ENCODE results near the gene ADGRF4. TPM values are rescaled to one million over a fixed set of nuclear protein-coding genes. Genes with fewer than 3 reads are reported as not detected.

The ADGRF4 gene
- total and polyA plus RNA-seq, 2 donors (not counting 3 experiments of a cell fraction or from before 2014, with no cell fraction given) = not detected

DNA sequence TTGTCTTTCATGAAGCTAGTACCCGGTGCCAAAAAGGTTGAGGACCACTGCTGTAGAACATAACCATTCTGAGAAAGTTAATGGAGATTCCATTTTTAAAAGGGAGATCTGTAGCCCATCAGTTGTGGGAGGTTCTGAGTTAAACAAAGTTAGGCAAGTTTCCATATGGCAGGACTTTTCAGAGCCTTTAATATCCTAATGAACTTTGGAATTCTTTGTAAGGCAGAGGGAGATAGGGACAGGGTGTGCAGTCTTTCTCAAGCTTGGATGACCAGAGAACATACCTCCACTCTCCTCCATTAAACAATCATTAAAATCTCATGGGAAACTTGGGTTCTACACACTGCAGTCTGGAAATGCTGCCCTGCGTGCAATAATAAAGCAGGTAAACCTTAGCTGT lies 14.8 kb downstream of the ADGRF4 start:
- no peaks in the 10 kb centered on the region for H3K9me1 ChIP-seq (replicated peaks; ENCODE audit: control insufficient read depth, extremely low read depth, insufficient read depth, low read length)
- no TSS peak for BruUV-seq (replicated peaks)
- H4K20me1 ChIP-seq (replicated peaks; ENCODE audit: control insufficient read depth, extremely low read depth, insufficient read depth, low read length) = no peaks in the 10 kb centered on the region
- no peak overlapping the region for H3K27ac ChIP-seq (ENCODE audit: insufficient read depth, low read depth, low read length)
- TF ChIP-seq JUN (IDR thresholded peaks at IDR 0.05; ENCODE audit: borderline replicate concordance, insufficient read depth, insufficient read length, low read depth) = no peak
- H3K9ac ChIP-seq (replicated peaks; ENCODE audit: extremely low read depth, insufficient read depth, low read length) = no peak overlapping the region
- intact Hi-C loops (cut with micrococcal nuclease) (no loop called here), dilution Hi-C loops (cut with MboI; ENCODE audit: extremely low pct_ligation_motif_present, low sequenced_read_pairs) (no loop called here)
- H3K79me2 ChIP-seq (ENCODE audit: control insufficient read depth, insufficient read depth, low read length) = no peaks in the 10 kb centered on the region
- FAIRE-seq = no peak
- no peaks in the 10 kb centered on the region for H3K36me3 ChIP-seq (ENCODE audit: control insufficient read depth in 2 of 2, extremely low read depth in 1 of 2, insufficient read depth in 2 of 2, low read length in 2 of 2)
- ChIA-PET CTCF (interaction anchor here (1.6 kb wide), 1 partner anchor 82 kb away, joined by 3 read pairs; no protein-coding TSS in a partner anchor), POLR2A (no interaction called here)
- H3K4me2 ChIP-seq (ENCODE audit: insufficient read depth, low read length) = no peak overlapping the region
- no peaks in the 10 kb centered on the region for H3K27me3 ChIP-seq (ENCODE audit: control insufficient read depth in 2 of 2, insufficient read depth in 2 of 2, low read length in 2 of 2)
- no peaks in the 10 kb centered on the region for H3K4me1 ChIP-seq (ENCODE audit: control insufficient read depth, extremely low read depth, insufficient read depth, low read length)
- DNase-seq (ENCODE audit: low read depth, low spot score) = no peak
- no peak overlapping the region for H3K4me3 ChIP-seq (replicated peaks in 1 of 3; ENCODE audit: insufficient read depth in 1 of 3, low read depth in 1 of 3, low read length in 3 of 3)
- no peak overlapping the region for H2AFZ ChIP-seq (ENCODE audit: low read depth, low read length)
- no peaks in the 10 kb centered on the region for H3K9me3 ChIP-seq (replicated peaks; ENCODE audit: control insufficient read depth, insufficient read depth, low read length)

DNA sequence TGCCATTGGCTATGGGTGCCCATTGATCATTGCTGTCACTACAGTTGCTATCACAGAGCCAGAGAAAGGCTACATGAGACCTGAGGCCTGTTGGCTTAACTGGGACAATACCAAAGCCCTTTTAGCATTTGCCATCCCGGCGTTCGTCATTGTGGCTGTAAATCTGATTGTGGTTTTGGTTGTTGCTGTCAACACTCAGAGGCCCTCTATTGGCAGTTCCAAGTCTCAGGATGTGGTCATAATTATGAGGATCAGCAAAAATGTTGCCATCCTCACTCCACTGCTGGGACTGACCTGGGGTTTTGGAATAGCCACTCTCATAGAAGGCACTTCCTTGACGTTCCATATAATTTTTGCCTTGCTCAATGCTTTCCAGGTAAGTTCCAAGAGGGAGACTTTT lies 16.4 kb downstream of the ADGRF4 start:
- Histone ChIP-seq H4K20me1 (replicated peaks; ENCODE audit: control insufficient read depth, extremely low read depth, insufficient read depth, low read length) (no peaks in the 10 kb centered on the region), H3K9me3 (replicated peaks; ENCODE audit: control insufficient read depth, insufficient read depth, low read length) (no peaks in the 10 kb centered on the region), H3K4me2 (ENCODE audit: insufficient read depth, low read length) (no peak overlapping the region), H2AFZ (ENCODE audit: low read depth, low read length) (no peak overlapping the region), H3K9ac (replicated peaks; ENCODE audit: extremely low read depth, insufficient read depth, low read length) (no peak overlapping the region), H3K36me3 (ENCODE audit: control insufficient read depth in 2 of 2, extremely low read depth in 1 of 2, insufficient read depth in 2 of 2, low read length in 2 of 2) (no peaks in the 10 kb centered on the region), H3K27me3 (ENCODE audit: control insufficient read depth in 2 of 2, insufficient read depth in 2 of 2, low read length in 2 of 2) (no peaks in the 10 kb centered on the region), H3K4me1 (ENCODE audit: control insufficient read depth, extremely low read depth, insufficient read depth, low read length) (no peaks in the 10 kb centered on the region), H3K9me1 (replicated peaks; ENCODE audit: control insufficient read depth, extremely low read depth, insufficient read depth, low read length) (no peaks in the 10 kb centered on the region), H3K4me3 (replicated peaks in 1 of 3; ENCODE audit: insufficient read depth in 1 of 3, low read depth in 1 of 3, low read length in 3 of 3) (no peak overlapping the region), H3K79me2 (ENCODE audit: control insufficient read depth, insufficient read depth, low read length) (no peaks in the 10 kb centered on the region), H3K27ac (ENCODE audit: insufficient read depth, low read depth, low read length) (no peak overlapping the region)
- no peak for FAIRE-seq
- dilution Hi-C loops (cut with MboI; ENCODE audit: extremely low pct_ligation_motif_present, low sequenced_read_pairs) = no loop called here
- intact Hi-C loops (cut with micrococcal nuclease) = no loop called here
- ChIA-PET POLR2A (no interaction called here), CTCF (interaction anchor here (1.0 kb wide), 1 partner anchor 83 kb away, joined by 3 read pairs; no protein-coding TSS in a partner anchor)
- no peak for TF ChIP-seq FOS (IDR thresholded peaks at IDR 0.05; ENCODE audit: borderline replicate concordance, insufficient read depth, low read length)
- TF ChIP-seq MAX (IDR thresholded peaks at IDR 0.05; ENCODE audit: insufficient read depth, insufficient read length) = no peak
- TF ChIP-seq MYC (IDR thresholded peaks at IDR 0.05; ENCODE audit: low read depth, low read length) = no peak
- TF ChIP-seq CTCF (IDR thresholded peaks at IDR 0.05; ENCODE audit: extremely low read depth in 1 of 2, insufficient read depth in 1 of 2, low read depth in 1 of 2, low read length in 2 of 2) = no peak
- no peak for TF ChIP-seq GATA2 (IDR thresholded peaks at IDR 0.05; ENCODE audit: insufficient read depth, insufficient read length, low read depth, low read length)
- TF ChIP-seq EZH2 (IDR thresholded peaks at IDR 0.05; ENCODE audit: borderline replicate concordance, low read depth, low read length, severe bottlenecking) = no peak
- TF ChIP-seq POLR2AphosphoS5 (IDR thresholded peaks at IDR 0.05; ENCODE audit: insufficient read depth, low read depth, low read length) = no peak
- no peak for TF ChIP-seq POLR2A (IDR thresholded peaks at IDR 0.05; ENCODE audit: low read depth, low read length)
- TF ChIP-seq JUN (IDR thresholded peaks at IDR 0.05; ENCODE audit: borderline replicate concordance, insufficient read depth, insufficient read length, low read depth) = no peak
- no TSS peak for BruUV-seq (replicated peaks)
- DNase-seq (ENCODE audit: low read depth, low spot score) = no peak

Measured in endothelial cell of umbilical vein (primary cell).